Measurements from ENCODE around the gene GRIFIN.

Gene GRIFIN

DNA sequence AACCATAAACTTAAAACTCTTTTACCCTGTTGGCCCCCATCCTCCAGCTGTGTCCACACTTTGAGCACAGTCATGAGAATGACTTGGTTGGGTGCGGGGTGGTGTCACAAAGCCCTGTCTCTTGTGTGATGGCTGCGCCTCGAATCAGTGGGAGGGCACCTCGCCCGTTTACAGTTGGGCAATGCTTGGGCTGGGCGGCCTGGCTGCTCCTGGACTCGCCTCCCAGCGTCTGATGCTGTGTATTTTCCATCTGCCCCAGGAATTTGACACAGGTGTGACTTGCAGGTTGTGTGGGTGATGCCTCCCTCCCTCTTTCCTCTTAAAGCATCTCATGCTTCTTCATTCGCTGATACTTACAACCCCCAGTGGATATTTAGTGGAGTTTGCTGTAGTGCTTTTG lies 39.1 kb downstream of the GRIFIN start:
- in situ Hi-C loops (cut with MboI; ENCODE audit: low pct_unique_long_range_greater_than_20kb, low sequenced_read_pairs, unreplicated experiment): no loop called here
- TF ChIP-seq, protein P1, sequence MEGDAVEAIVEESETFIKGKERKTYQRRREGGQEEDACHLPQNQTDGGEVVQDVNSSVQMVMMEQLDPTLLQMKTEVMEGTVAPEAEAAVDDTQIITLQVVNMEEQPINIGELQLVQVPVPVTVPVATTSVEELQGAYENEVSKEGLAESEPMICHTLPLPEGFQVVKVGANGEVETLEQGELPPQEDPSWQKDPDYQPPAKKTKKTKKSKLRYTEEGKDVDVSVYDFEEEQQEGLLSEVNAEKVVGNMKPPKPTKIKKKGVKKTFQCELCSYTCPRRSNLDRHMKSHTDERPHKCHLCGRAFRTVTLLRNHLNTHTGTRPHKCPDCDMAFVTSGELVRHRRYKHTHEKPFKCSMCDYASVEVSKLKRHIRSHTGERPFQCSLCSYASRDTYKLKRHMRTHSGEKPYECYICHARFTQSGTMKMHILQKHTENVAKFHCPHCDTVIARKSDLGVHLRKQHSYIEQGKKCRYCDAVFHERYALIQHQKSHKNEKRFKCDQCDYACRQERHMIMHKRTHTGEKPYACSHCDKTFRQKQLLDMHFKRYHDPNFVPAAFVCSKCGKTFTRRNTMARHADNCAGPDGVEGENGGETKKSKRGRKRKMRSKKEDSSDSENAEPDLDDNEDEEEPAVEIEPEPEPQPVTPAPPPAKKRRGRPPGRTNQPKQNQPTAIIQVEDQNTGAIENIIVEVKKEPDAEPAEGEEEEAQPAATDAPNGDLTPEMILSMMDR (IDR thresholded peaks at IDR 0.05; ENCODE audit: extremely low read depth, insufficient read depth, missing control alignments): no peak

DNA sequence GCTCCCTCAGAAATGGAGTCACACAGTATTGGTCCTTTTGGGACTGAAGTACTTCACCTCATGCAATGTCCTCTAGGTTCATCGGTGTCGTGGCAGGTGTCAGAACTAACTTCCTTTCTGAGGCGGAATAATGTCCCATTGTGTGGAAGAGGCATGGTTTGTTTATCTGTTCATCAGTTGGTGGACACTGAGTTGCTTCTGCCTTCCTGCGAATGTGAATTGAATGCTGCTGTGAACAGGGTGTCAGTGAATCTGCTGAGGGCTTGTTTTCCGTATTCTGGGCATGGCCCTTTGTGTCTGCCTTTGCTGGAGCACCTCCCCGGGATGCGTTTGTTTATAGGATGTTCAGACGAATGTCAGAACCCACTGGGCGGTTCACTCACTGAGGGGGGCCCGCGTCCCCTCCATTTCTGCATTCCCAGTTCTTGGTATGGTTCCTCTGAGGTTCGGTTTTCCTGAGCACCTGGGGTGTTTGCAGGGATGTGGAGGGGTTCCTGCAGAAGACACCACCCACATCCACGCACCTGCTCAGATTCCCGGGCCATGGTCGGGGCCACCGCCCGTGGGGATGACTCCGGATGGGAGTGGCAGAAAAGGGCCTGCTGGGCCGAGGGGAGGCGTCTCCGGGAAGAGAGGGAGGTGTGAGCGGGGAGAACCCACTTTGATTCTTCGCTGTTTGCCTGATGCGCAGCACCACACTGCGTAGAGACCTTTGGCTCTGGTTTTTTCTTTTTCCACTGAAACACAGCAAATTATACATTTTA lies 39.7 kb downstream of the GRIFIN start:
- in situ Hi-C loops (cut with MboI; ENCODE audit: low pct_unique_long_range_greater_than_20kb, low sequenced_read_pairs, unreplicated experiment): no loop called here
- DNase-seq (ENCODE audit: low spot score): no peak
- TF ChIP-seq, protein P1 (IDR thresholded peaks at IDR 0.05; ENCODE audit: extremely low read depth, insufficient read depth, missing control alignments): no peak

More for the DNA sequence above, 39.1 kb downstream of the GRIFIN start:
- no peak for DNase-seq (ENCODE audit: low spot score)

DNA sequence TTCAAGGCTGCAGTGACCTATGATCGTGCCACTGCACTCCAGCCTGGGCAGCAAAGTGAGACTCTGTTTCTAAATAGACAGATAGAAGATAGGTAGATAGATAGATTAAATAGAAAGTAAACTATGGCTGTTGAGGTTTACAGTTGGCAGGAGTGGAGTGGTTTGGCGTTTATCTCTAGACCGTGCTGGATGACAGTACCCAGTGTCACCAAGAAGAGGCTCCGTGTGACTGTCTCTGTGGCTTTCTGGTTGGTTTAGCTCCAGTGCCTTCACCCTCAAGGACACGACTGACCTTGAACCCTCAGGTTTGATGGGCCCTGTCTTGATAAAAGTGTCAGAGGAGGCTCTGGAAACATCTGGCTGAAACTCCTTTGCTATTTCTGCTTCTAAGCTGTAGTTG lies 41.1 kb downstream of the GRIFIN start:
- no peak for DNase-seq (ENCODE audit: low spot score)
- in situ Hi-C loops (cut with MboI; ENCODE audit: low pct_unique_long_range_greater_than_20kb, low sequenced_read_pairs, unreplicated experiment): no loop called here
- TF ChIP-seq, protein P1 (IDR thresholded peaks at IDR 0.05; ENCODE audit: extremely low read depth, insufficient read depth, missing control alignments): no peak

DNA sequence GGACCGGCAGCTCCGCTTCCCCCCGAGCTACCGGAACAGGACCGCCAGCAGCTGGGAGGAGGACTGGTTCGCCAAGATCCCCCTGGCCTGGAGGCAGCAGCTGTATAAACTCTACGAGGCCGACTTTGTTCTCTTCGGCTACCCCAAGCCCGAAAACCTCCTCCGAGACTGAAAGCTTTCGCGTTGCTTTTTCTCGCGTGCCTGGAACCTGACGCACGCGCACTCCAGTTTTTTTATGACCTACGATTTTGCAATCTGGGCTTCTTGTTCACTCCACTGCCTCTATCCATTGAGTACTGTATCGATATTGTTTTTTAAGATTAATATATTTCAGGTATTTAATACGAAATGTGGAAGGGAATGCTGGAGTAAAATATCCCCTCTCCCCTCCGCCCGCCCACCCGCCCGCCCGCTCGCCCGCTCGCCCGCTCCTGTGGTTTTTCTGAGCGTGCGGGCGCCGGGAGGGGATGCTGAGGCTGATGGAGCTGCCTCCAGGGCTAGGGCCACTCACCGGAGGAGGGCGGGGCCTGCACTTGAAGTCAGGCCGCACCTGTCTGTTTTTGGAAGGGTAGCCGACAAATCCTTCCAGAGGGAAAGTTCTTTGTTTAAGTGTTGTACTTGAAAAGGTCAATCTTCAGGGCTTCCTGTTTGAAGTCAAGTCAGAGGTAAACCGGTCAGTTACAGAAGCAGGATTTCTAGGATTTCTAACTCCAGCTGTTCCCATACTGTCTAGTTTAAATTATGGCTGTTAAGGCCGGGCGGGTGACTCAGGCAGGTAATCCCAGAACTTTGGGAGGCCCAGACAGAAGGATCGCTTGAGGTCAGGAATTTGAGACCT lies 42.3 kb downstream of the GRIFIN start:
- TF ChIP-seq, protein P1 (IDR thresholded peaks at IDR 0.05; ENCODE audit: extremely low read depth, insufficient read depth, missing control alignments): no peak
- no peak for DNase-seq (ENCODE audit: low spot score)
- in situ Hi-C loops (cut with MboI; ENCODE audit: low pct_unique_long_range_greater_than_20kb, low sequenced_read_pairs, unreplicated experiment): no loop called here

DNA sequence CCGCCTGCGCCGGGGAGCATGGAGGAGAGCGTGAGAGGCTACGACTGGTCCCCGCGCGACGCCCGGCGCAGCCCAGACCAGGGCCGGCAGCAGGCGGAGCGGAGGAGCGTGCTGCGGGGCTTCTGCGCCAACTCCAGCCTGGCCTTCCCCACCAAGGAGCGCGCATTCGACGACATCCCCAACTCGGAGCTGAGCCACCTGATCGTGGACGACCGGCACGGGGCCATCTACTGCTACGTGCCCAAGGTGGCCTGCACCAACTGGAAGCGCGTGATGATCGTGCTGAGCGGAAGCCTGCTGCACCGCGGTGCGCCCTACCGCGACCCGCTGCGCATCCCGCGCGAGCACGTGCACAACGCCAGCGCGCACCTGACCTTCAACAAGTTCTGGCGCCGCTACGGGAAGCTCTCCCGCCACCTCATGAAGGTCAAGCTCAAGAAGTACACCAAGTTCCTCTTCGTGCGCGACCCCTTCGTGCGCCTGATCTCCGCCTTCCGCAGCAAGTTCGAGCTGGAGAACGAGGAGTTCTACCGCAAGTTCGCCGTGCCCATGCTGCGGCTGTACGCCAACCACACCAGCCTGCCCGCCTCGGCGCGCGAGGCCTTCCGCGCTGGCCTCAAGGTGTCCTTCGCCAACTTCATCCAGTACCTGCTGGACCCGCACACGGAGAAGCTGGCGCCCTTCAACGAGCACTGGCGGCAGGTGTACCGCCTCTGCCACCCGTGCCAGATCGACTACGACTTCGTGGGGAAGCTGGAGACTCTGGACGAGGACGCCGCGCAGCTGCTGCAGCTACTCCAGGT lies 43.1 kb downstream of the GRIFIN start:
- no peak for DNase-seq (ENCODE audit: low spot score)
- TF ChIP-seq, protein P1 (IDR thresholded peaks at IDR 0.05; ENCODE audit: extremely low read depth, insufficient read depth, missing control alignments): no peak
- in situ Hi-C loops (cut with MboI; ENCODE audit: low pct_unique_long_range_greater_than_20kb, low sequenced_read_pairs, unreplicated experiment): no loop called here

DNA sequence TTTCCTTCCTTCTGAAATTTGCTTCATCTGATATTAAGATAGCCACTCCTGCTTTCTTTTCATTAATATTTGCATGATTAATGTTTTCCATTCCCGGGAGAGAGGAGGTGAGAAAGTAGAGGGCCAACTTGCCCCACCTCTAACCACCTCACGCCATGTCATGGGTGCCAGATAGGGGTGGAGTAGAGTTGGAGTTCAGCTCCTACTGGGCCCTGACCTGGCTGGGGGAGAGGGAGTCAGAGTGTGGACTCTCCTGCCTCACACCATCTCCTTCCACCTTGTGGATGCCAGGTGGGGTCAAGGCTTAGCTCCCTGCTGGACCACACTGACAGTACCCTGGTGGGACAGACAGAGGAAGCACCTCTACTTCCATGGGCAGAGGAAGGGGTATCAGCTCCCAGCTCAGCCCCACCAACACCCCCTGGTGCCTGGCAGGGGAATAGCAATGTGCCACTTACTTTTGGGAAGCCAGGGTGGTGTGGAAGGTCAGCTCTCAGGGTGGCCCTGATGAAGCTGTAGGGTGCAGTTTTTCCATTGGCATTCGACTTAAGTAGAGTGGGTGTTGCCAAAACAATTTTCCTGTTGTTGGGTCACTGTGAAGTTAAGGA lies 44.8 kb downstream of the GRIFIN start:
- DNase-seq (ENCODE audit: low spot score): no peak
- TF ChIP-seq, protein P1 (IDR thresholded peaks at IDR 0.05; ENCODE audit: extremely low read depth, insufficient read depth, missing control alignments): peak; percentile 52
- in situ Hi-C loops (cut with MboI; ENCODE audit: low pct_unique_long_range_greater_than_20kb, low sequenced_read_pairs, unreplicated experiment): no loop called here

Data from GM13977 (cell line).